ENCODE results near the gene CNTROB. TPM values are rescaled to one million over a fixed set of nuclear protein-coding genes. Genes with fewer than 3 reads are reported as not detected.
A peak's percentile ranks its signal among the peaks of the same experiment; 100 is the strongest.

Gene CNTROB
- total RNA-seq, 2 donors from 2014 or later = 61.0 to 62.6 TPM

DNA sequence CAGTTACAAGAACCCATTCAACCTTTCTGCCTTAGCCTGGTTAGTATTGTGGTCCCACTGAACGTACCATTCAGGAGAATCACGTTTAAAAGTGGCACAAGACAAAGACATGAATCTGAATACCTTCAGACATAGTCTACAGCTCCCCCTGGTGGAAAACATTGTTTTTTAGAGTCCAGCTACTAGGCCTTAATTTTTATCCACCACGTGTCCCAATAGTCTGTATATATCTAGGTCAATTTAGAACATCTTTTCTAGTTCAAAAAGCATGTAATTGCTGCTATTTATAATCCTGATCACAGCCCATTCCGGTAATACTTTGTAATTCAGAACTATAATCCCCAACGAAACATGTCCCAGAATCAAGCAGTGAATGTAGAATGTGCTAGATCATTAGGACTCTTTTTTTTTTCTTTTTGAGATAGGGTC is 56.8 kb downstream of the CNTROB start:
- H3K27ac Mint-ChIP-seq = no peak overlapping the region
- H3K4me1 Mint-ChIP-seq (ENCODE audit: low read depth) = peaks cover 21% of the 10 kb centered on the region
- ATAC-seq (replicated peaks in 1 of 2) (peak; percentile 36 to 52), DNase-seq (peak; percentile 65 to 71)
- H3K36me3 Mint-ChIP-seq (ENCODE audit: insufficient read depth in 2 of 2) = no peaks in the 10 kb centered on the region
- H3K27me3 Mint-ChIP-seq (ENCODE audit: low read depth) = no peaks in the 10 kb centered on the region
- peak overlapping the region; percentile 84 to 85 for H3K4me3 Mint-ChIP-seq
- no peaks in the 10 kb centered on the region for H3K9me3 Mint-ChIP-seq

DNA sequence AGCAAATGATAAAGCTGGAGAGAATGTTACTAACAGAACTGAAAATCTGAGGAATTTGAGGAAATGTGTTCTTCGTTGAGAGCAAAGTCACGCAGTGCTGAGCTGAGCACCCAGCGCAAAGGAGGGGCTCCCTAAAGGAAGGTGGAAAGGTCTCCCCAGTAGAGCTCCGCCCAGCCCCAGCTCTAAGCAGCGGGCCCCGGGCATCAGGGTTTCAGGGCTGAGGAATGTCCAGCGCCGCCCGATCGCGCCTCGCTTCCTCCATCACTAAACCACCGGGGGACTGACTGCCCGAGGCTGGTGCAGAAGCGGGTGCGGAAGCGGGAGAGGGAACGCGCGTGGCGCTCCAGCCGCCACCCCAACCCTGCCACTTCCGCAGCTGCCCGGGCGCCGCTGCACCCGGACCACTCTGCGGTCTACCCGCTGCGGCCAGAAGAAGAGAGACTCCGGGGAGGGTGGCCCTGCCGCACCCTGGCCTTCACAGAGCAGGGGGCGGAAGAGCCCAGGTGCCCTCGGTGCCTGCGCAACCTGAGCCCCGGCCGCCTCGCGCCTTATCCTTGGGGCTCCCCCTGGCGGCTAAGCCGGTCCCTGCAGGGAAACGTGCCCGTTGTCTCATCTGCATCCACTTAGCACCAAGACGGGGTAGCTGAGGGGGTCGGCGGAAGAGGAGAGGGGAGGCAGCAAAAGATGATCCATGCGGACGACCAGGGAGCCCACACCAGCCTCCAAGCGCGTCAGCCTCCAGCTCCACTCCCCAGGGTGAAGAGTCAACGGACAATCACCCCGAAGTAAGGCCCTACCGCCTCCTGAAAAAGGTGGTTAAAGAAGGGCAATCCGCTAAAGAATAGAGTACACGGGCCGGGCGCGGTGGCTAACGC is 58.0 kb downstream of the CNTROB start:
- H3K9me3 Mint-ChIP-seq = no peaks in the 10 kb centered on the region
- ATAC-seq (replicated peaks in 1 of 2) = peak; percentile 92 to 93

DNA sequence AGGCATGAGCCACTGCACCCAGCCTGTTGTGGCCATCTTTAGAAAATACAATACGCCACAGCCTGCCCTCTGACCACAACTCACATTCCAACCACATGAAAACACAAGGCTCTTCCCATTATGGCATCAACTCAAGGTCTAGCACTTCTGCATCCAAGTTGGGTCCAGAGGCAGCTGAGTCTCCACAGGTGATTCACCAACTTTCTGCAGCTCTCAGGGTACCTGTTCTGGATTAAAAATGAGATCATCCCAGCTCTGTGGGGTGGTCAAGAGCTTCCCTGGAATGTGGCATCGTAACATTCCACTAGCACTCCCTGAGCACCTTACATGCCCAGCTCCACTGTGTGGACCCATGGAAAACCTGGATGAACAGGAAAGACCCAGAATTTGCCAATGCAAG is 60.5 kb downstream of the CNTROB start:
- Mint-ChIP-seq H3K9me3 (no peaks in the 10 kb centered on the region), H3K36me3 (ENCODE audit: insufficient read depth in 2 of 2) (no peaks in the 10 kb centered on the region), H3K27ac (no peak overlapping the region), H3K4me3 (no peak overlapping the region), H3K27me3 (ENCODE audit: low read depth) (no peaks in the 10 kb centered on the region), H3K4me1 (ENCODE audit: low read depth) (peaks cover 21% of the 10 kb centered on the region)
- ATAC-seq (replicated peaks in 1 of 2) (no peak), DNase-seq (no peak)

More for the DNA sequence above, 58.0 kb downstream of the CNTROB start:
- H3K27ac Mint-ChIP-seq = peak overlapping the region; percentile 77
- no peaks in the 10 kb centered on the region for H3K27me3 Mint-ChIP-seq (ENCODE audit: low read depth)
- peak; percentile 92 to 97 for DNase-seq
- peak overlapping the region; percentile 84 to 85 for H3K4me3 Mint-ChIP-seq
- H3K36me3 Mint-ChIP-seq (ENCODE audit: insufficient read depth in 2 of 2) = no peaks in the 10 kb centered on the region
- H3K4me1 Mint-ChIP-seq (ENCODE audit: low read depth) = peaks cover 21% of the 10 kb centered on the region

DNA sequence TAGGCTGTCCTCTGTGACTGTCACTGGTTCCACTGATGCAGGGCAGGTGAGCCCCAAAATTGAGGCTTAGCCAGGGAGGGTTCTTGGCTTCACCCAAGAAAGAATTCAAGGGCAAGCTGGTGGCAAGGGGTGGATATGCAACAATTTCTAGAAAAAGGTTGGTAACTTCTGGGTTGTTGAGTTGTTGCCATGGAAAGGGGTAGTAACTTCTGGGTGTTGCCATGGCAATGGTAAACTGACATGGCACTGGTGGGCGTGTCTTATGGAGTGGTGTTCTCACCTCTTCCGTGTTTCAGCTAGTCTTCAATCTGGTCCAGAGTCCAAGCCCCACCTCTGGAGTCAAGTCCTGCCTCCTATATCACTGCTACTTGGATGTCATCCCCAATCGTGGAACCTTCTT is 60.9 kb downstream of the CNTROB start:
- Mint-ChIP-seq H3K27me3 (ENCODE audit: low read depth) (no peaks in the 10 kb centered on the region), H3K27ac (no peak overlapping the region), H3K4me3 (no peak overlapping the region), H3K36me3 (ENCODE audit: insufficient read depth in 2 of 2) (no peaks in the 10 kb centered on the region), H3K4me1 (ENCODE audit: low read depth) (peaks cover 21% of the 10 kb centered on the region), H3K9me3 (no peaks in the 10 kb centered on the region)
- DNase-seq = no peak
- no peak for ATAC-seq (replicated peaks in 1 of 2)

GRCh38 chr17:7993972-7994589 is 62.1 kb downstream of the CNTROB start:
- Mint-ChIP-seq H3K27ac (no peak overlapping the region), H3K4me3 (no peak overlapping the region), H3K4me1 (ENCODE audit: low read depth) (peaks cover 16% of the 10 kb centered on the region), H3K36me3 (ENCODE audit: insufficient read depth in 2 of 2) (no peaks in the 10 kb centered on the region), H3K9me3 (no peaks in the 10 kb centered on the region), H3K27me3 (ENCODE audit: low read depth) (peaks cover 6% of the 10 kb centered on the region)
- ATAC-seq (replicated peaks in 1 of 2) (no peak), DNase-seq (no peak)

GRCh38 chr17:7995724-7996123 is 63.7 kb downstream of the CNTROB start:
- H3K4me1 Mint-ChIP-seq (ENCODE audit: low read depth) = peaks cover 4% of the 10 kb centered on the region
- no peak overlapping the region for H3K4me3 Mint-ChIP-seq
- peaks cover 13% of the 10 kb centered on the region for H3K27me3 Mint-ChIP-seq (ENCODE audit: low read depth)
- no peaks in the 10 kb centered on the region for H3K9me3 Mint-ChIP-seq
- H3K27ac Mint-ChIP-seq = no peak overlapping the region
- no peaks in the 10 kb centered on the region for H3K36me3 Mint-ChIP-seq (ENCODE audit: insufficient read depth in 2 of 2)
- no peak for ATAC-seq (replicated peaks in 1 of 2)
- DNase-seq = no peak

- Mint-ChIP-seq H3K4me1 (ENCODE audit: low read depth) (peaks cover 5% of the 10 kb centered on the region), H3K9me3 (no peaks in the 10 kb centered on the region), H3K27ac (no peak overlapping the region), H3K36me3 (ENCODE audit: insufficient read depth in 2 of 2) (no peaks in the 10 kb centered on the region), H3K4me3 (no peak overlapping the region), H3K27me3 (ENCODE audit: low read depth) (peaks cover 27% of the 10 kb centered on the region)
- ATAC-seq (replicated peaks in 1 of 2) (peak; percentile 67 to 72), DNase-seq (peak; percentile 35 to 51)
Measured at GRCh38 chr17:7997186-7997585, 65.2 kb downstream of the CNTROB start.

Other genes with a start within 250 kb of the CNTROB start
- gene TP53, start 244.7 kb upstream of the CNTROB start, total RNA-seq = 100 to 1,000 TPM; 183 to 189 TPM
- gene WRAP53, start 243.7 kb upstream of the CNTROB start, total RNA-seq = 10 to 100 TPM; 19.0 to 26.7 TPM
- gene EFNB3, start 227.0 kb upstream of the CNTROB start, total RNA-seq = not detected
- under 1 TPM; 0.05 to 0.07 TPM for gene DNAH2, start 214.5 kb upstream of the CNTROB start, total RNA-seq
- 10 to 100 TPM; 73.7 to 83.5 TPM for gene KDM6B, start 98.0 kb upstream of the CNTROB start, total RNA-seq
- gene TMEM88, start 77.1 kb upstream of the CNTROB start, total RNA-seq = 1 to 10 TPM; 5.2 to 5.3 TPM
- gene NAA38, start 74.6 kb upstream of the CNTROB start, total RNA-seq = 10 to 100 TPM; 42.7 to 43.5 TPM
- gene CYB5D1, start 74.2 kb upstream of the CNTROB start, total RNA-seq = 10 to 100 TPM in 1 of 2 donors, 1 to 10 TPM in 1; 6.7 to 10.2 TPM
- 100 to 1,000 TPM; 133 to 140 TPM for gene CHD3, start 43.4 kb upstream of the CNTROB start, total RNA-seq
- gene RNF227, start 15.9 kb upstream of the CNTROB start, total RNA-seq = 1 to 10 TPM; 2.5 to 3.7 TPM
- 10 to 100 TPM; 10.2 to 10.3 TPM for gene KCNAB3, start 2.4 kb upstream of the CNTROB start, total RNA-seq
- 100 to 1,000 TPM; 139 to 150 TPM for gene TRAPPC1, start 260 bp upstream of the CNTROB start, total RNA-seq
- gene GUCY2D, start 70.4 kb downstream of the CNTROB start, total RNA-seq = under 1 TPM in 1 of 2 donors, not detected in 1; 0.34 TPM
- gene ALOX15B, start 106.9 kb downstream of the CNTROB start, total RNA-seq = under 1 TPM; 0.14 TPM
- 1 to 10 TPM; 1.3 to 4.1 TPM for gene ALOX12B, start 155.5 kb downstream of the CNTROB start, total RNA-seq
- gene ALOXE3, start 186.3 kb downstream of the CNTROB start, total RNA-seq = not detected
- gene HES7, start 191.9 kb downstream of the CNTROB start, total RNA-seq = 1 to 10 TPM; 1.5 to 4.3 TPM
- 10 to 100 TPM; 58.2 to 78.5 TPM for gene PER1, start 220.2 kb downstream of the CNTROB start, total RNA-seq
- 10 to 100 TPM; 71.3 to 73.6 TPM for gene VAMP2, start 230.7 kb downstream of the CNTROB start, total RNA-seq
- gene TMEM107, start 244.2 kb downstream of the CNTROB start, total RNA-seq = 10 to 100 TPM; 45.1 to 50.8 TPM

All from activated T-cell treated with anti-CD3 and anti-CD28 coated beads, Interleukin-2, amount 50 U/mL, for 72 hours (primary cell).